ENCODE measurements around the gene ECI2.

DNA sequence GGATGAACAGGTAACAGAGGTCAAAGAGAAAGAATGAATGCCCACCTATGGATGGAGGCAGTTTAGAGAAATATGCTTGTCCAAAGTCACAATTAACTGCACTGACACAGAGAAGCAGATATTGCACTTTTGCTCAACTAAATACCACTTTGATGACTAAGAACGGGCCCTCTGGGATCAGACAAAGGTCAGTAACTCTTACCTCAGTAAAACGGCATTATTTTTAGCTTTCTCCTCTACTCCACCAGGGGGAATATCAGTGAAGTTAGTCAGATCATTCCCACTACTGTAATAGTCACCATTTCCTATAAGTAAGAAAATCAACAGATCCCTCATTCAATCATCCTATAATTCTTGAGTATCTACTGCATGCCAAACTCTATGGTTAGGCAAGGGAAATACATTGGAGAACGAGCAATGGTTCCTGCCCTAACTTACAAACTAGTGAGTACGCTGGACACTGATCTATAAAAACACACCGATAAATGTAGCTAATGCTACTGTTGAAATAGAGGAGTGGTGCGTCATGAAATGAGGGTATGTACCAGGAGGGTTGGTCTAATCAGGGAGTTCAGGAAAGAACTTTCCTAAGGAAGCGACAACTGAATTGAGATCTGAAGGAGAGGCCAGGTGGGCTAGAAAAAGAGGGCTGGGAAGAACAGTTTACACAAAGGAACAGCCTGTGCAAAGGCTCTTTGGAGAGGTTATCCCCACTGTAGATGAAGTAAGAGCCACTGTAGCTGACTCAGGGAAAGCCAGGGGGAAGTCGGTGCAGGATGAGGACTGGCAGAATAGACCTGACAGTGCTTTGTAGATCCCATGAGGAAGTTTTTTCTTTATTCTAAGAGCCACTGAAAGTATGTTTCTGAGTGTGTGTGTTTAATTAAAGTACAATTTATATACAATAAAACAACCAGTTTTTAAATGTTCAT is 9.2 kb downstream of the ECI2 start:
- TF ChIP-seq, protein P1, sequence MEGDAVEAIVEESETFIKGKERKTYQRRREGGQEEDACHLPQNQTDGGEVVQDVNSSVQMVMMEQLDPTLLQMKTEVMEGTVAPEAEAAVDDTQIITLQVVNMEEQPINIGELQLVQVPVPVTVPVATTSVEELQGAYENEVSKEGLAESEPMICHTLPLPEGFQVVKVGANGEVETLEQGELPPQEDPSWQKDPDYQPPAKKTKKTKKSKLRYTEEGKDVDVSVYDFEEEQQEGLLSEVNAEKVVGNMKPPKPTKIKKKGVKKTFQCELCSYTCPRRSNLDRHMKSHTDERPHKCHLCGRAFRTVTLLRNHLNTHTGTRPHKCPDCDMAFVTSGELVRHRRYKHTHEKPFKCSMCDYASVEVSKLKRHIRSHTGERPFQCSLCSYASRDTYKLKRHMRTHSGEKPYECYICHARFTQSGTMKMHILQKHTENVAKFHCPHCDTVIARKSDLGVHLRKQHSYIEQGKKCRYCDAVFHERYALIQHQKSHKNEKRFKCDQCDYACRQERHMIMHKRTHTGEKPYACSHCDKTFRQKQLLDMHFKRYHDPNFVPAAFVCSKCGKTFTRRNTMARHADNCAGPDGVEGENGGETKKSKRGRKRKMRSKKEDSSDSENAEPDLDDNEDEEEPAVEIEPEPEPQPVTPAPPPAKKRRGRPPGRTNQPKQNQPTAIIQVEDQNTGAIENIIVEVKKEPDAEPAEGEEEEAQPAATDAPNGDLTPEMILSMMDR (IDR thresholded peaks at IDR 0.05; ENCODE audit: poor library complexity): peak; percentile 30
- no peak for TF ChIP-seq EZH2 (IDR thresholded peaks at IDR 0.05; ENCODE audit: borderline replicate concordance)
- no peak for TF ChIP-seq EZH2phosphoT487 (IDR thresholded peaks at IDR 0.05; ENCODE audit: low read depth, severe bottlenecking, unreplicated experiment)

Data from hepatocyte (in vitro differentiated cells).